Thyroid gland (tissue), 4 donors: ENCODE measurements around the gene VEPH1. TPM values are rescaled to one million over a fixed set of nuclear protein-coding genes. Genes with fewer than 3 reads are reported as not detected.

Experiments
- DNase-seq, 2 donors: peaks; one replicate each; pipeline ENCODE4 v3.0.0-alpha.2; 2019
- H3K27ac ChIP-seq, 3 donors: fragments of 200-600 bp; sonication (generic); 1 replicate in 2 of 3; 2 replicates in 1 of 3; pipeline ENCODE4 v1.5.1; 2016 to 2019; ENCODE audit warnings: mild to moderate bottlenecking in 1 of 3, moderate library complexity in 1 of 3
- H3K27me3 ChIP-seq: fragments of 200-600 bp; sonication (generic); one replicate; pipeline ENCODE4 v1.5.1; 2019
- H3K36me3 ChIP-seq, 2 donors: fragments of 200-600 bp; sonication (generic); one replicate each; pipeline ENCODE4 v1.5.1; 2016 to 2019
- H3K4me1 ChIP-seq, 2 donors: fragments of 200-600 bp; sonication (generic); one replicate each; pipeline ENCODE4 v1.5.1; 2017 to 2019
- H3K4me3 ChIP-seq, 3 donors: fragments of 200-600 bp; sonication (generic); replicated peaks in 1 of 3; 1 replicate in 2 of 3; 2 replicates in 1 of 3; pipeline ENCODE4 v1.5.1; 2016; ENCODE audit warnings: mild to moderate bottlenecking in 1 of 3
- H3K9me3 ChIP-seq: fragments of 200-600 bp; sonication (generic); one replicate; pipeline ENCODE4 v1.5.1; 2017
- CTCF ChIP-seq, 6 experiments: fragments of 200-600 bp in 3 of 6; fragments of 450-650 bp in 3 of 6; sonication (generic) in 3 of 6; IDR thresholded peaks; one replicate each; pipeline ENCODE4 v1.5.1; 2016 to 2019; ENCODE audit warnings: antibody characterized with exemption in 6 of 6, mild to moderate bottlenecking in 2 of 6, inconsistent platforms in 1 of 6, moderate library complexity in 1 of 6
- POLR2A ChIP-seq, 2 donors: fragments of 450-650 bp; IDR thresholded peaks; one replicate each; pipeline ENCODE4 v1.6.1; 2017; ENCODE audit warnings: antibody characterized with exemption in 2 of 2, mild to moderate bottlenecking in 2 of 2, moderate library complexity in 1 of 2
- WGBS, 2 donors: methylation state at CpG; one replicate each; pipeline ENCODE4 v1.1.5; 2017; 5-methylcytosine and 5-hydroxymethylcytosine counted together
- intact Hi-C: fragments of 100-400 bp; cut with DNase I; formaldehyde crosslinking; loops from one replicate; pipeline ENCODE4 v1.15.1; 2023
- total RNA-seq, 4 donors: library from RNA; depleted of rRNA; stranded (reverse); fragments of >200 nt; gene quantifications; one replicate each; pipeline ENCODE4 v1.2.3, GENCODE V29; 2016

The VEPH1 gene
- total RNA-seq, 4 donors from 2014 or later = 1.7 to 12.0 (median 5.0) TPM

- no peak overlapping the region for H3K27ac ChIP-seq
- DNase-seq = no peak
- no peaks in the 10 kb centered on the region for H3K4me1 ChIP-seq
- TF ChIP-seq POLR2A (IDR thresholded peaks at IDR 0.05) = no peak
- no peak for TF ChIP-seq CTCF (IDR thresholded peaks at IDR 0.05)
- no peak overlapping the region for H3K4me3 ChIP-seq
- intact Hi-C loops = no loop called here
- H3K36me3 ChIP-seq = no peaks in the 10 kb centered on the region
- H3K27me3 ChIP-seq = no peaks in the 10 kb centered on the region
- WGBS, 2 donors = 82 to 93% methylated on average over 3 of the region's 3 CpGs
- no peaks in the 10 kb centered on the region for H3K9me3 ChIP-seq
Observed at GRCh38 chr3:157231071-157231470, 272.1 kb downstream of the VEPH1 start.

- Histone ChIP-seq H3K27me3 (no peaks in the 10 kb centered on the region), H3K4me3 (no peak overlapping the region), H3K27ac (no peak overlapping the region), H3K4me1 (no peaks in the 10 kb centered on the region), H3K9me3 (no peaks in the 10 kb centered on the region), H3K36me3 (no peaks in the 10 kb centered on the region)
- TF ChIP-seq POLR2A (IDR thresholded peaks at IDR 0.05) (no peak), CTCF (IDR thresholded peaks at IDR 0.05) (no peak)
- DNase-seq = no peak
- 81 to 91% methylated on average over 3 of the region's 3 CpGs for WGBS, 2 donors
- intact Hi-C loops = no loop called here
Observed at GRCh38 chr3:157226173-157226847, 276.9 kb downstream of the VEPH1 start.

- H3K9me3 ChIP-seq = no peaks in the 10 kb centered on the region
- no peak for DNase-seq
- TF ChIP-seq CTCF (IDR thresholded peaks at IDR 0.05) (no peak), POLR2A (IDR thresholded peaks at IDR 0.05) (no peak)
- no peaks in the 10 kb centered on the region for H3K36me3 ChIP-seq
- H3K27ac ChIP-seq = no peak overlapping the region
- H3K27me3 ChIP-seq = no peaks in the 10 kb centered on the region
- 91 to 97% methylated on average over 1 of the region's 1 CpG for WGBS, 2 donors
- intact Hi-C loops = no loop called here
- H3K4me1 ChIP-seq = no peaks in the 10 kb centered on the region
- H3K4me3 ChIP-seq = no peak overlapping the region
Observed at GRCh38 chr3:157225001-157225400, 278.2 kb downstream of the VEPH1 start.

- Histone ChIP-seq H3K9me3 (no peaks in the 10 kb centered on the region), H3K27ac (no peak overlapping the region), H3K27me3 (no peaks in the 10 kb centered on the region), H3K36me3 (no peaks in the 10 kb centered on the region), H3K4me1 (no peaks in the 10 kb centered on the region), H3K4me3 (no peak overlapping the region)
- intact Hi-C loops = no loop called here
- TF ChIP-seq POLR2A (IDR thresholded peaks at IDR 0.05) (no peak), CTCF (IDR thresholded peaks at IDR 0.05) (no peak)
- DNase-seq = no peak
- WGBS, 2 donors = 88 to 94% methylated on average over 2 of the region's 2 CpGs
Observed at GRCh38 chr3:157220883-157221282, 282.3 kb downstream of the VEPH1 start.

GRCh38 chr3:157220211-157220610 is 283.0 kb downstream of the VEPH1 start:
- no peaks in the 10 kb centered on the region for H3K4me1 ChIP-seq
- WGBS, 2 donors = 59 to 83% methylated on average over 1 of the region's 1 CpG
- H3K36me3 ChIP-seq = no peaks in the 10 kb centered on the region
- H3K27me3 ChIP-seq = no peaks in the 10 kb centered on the region
- intact Hi-C loops = no loop called here
- DNase-seq = no peak
- no peak for TF ChIP-seq CTCF (IDR thresholded peaks at IDR 0.05)
- no peak for TF ChIP-seq POLR2A (IDR thresholded peaks at IDR 0.05)
- H3K27ac ChIP-seq = no peak overlapping the region
- H3K4me3 ChIP-seq = no peak overlapping the region
- H3K9me3 ChIP-seq = no peaks in the 10 kb centered on the region
